ENCODE data around the gene FMNL2.

Gene FMNL2

GRCh38 chr2:152558158-152558984, 223.4 kb downstream of the FMNL2 start:
- Histone ChIP-seq H3K4me1 (ENCODE audit: control insufficient read depth, insufficient read depth, low read length) (peaks cover 38% of the 10 kb centered on the region), H3K4me3 (ENCODE audit: low read length) (no peak overlapping the region), H3K36me3 (ENCODE audit: insufficient read depth, low read length) (no peaks in the 10 kb centered on the region), H3K4me2 (ENCODE audit: low read length) (peak overlapping the region; percentile 9), H3K9ac (ENCODE audit: low read depth, low read length) (no peak overlapping the region), H3K27me3 (ENCODE audit: control insufficient read depth, insufficient read depth, low read length) (no peaks in the 10 kb centered on the region), H3K9me3 (replicated peaks; ENCODE audit: low read length) (no peaks in the 10 kb centered on the region)

GRCh38 chr2:152559008-152559407, 224.0 kb downstream of the FMNL2 start:
- Histone ChIP-seq H3K36me3 (ENCODE audit: insufficient read depth, low read length) (no peaks in the 10 kb centered on the region), H3K4me2 (ENCODE audit: low read length) (no peak overlapping the region)

GRCh38 chr2:152560166-152560565, 225.2 kb downstream of the FMNL2 start:
- no peak overlapping the region for H3K9ac ChIP-seq (ENCODE audit: low read depth, low read length)
- H3K4me2 ChIP-seq (ENCODE audit: low read length): no peak overlapping the region
- H3K4me1 ChIP-seq (ENCODE audit: control insufficient read depth, insufficient read depth, low read length): peaks cover 38% of the 10 kb centered on the region
- H3K4me3 ChIP-seq (ENCODE audit: low read length): no peak overlapping the region
- H3K36me3 ChIP-seq (ENCODE audit: insufficient read depth, low read length): no peaks in the 10 kb centered on the region
- no peaks in the 10 kb centered on the region for H3K27me3 ChIP-seq (ENCODE audit: control insufficient read depth, insufficient read depth, low read length)
- no peaks in the 10 kb centered on the region for H3K9me3 ChIP-seq (replicated peaks; ENCODE audit: low read length)

More at GRCh38 chr2:152559008-152559407, 224.0 kb downstream of the FMNL2 start:
- no peaks in the 10 kb centered on the region for H3K9me3 ChIP-seq (replicated peaks; ENCODE audit: low read length)
- no peak overlapping the region for H3K4me3 ChIP-seq (ENCODE audit: low read length)
- H3K9ac ChIP-seq (ENCODE audit: low read depth, low read length): no peak overlapping the region
- H3K27me3 ChIP-seq (ENCODE audit: control insufficient read depth, insufficient read depth, low read length): no peaks in the 10 kb centered on the region
- H3K4me1 ChIP-seq (ENCODE audit: control insufficient read depth, insufficient read depth, low read length): peaks cover 38% of the 10 kb centered on the region

- Histone ChIP-seq H3K36me3 (ENCODE audit: insufficient read depth, low read length) (no peaks in the 10 kb centered on the region), H3K4me2 (ENCODE audit: low read length) (no peak overlapping the region), H3K9me3 (replicated peaks; ENCODE audit: low read length) (no peaks in the 10 kb centered on the region), H3K27me3 (ENCODE audit: control insufficient read depth, insufficient read depth, low read length) (no peaks in the 10 kb centered on the region), H3K9ac (ENCODE audit: low read depth, low read length) (no peak overlapping the region), H3K4me1 (ENCODE audit: control insufficient read depth, insufficient read depth, low read length) (peaks cover 38% of the 10 kb centered on the region), H3K4me3 (ENCODE audit: low read length) (no peak overlapping the region)
These were observed 226.1 kb downstream of the FMNL2 start for GRCh38 chr2:152560873-152561595.

GRCh38 chr2:152562198-152562884, 227.4 kb downstream of the FMNL2 start:
- Histone ChIP-seq H3K4me3 (ENCODE audit: low read length) (no peak overlapping the region), H3K4me2 (ENCODE audit: low read length) (no peak overlapping the region), H3K9me3 (replicated peaks; ENCODE audit: low read length) (no peaks in the 10 kb centered on the region), H3K9ac (ENCODE audit: low read depth, low read length) (no peak overlapping the region), H3K27me3 (ENCODE audit: control insufficient read depth, insufficient read depth, low read length) (no peaks in the 10 kb centered on the region), H3K36me3 (ENCODE audit: insufficient read depth, low read length) (no peaks in the 10 kb centered on the region), H3K4me1 (ENCODE audit: control insufficient read depth, insufficient read depth, low read length) (peaks cover 38% of the 10 kb centered on the region)

- no peak overlapping the region for H3K4me3 ChIP-seq (ENCODE audit: low read length)
- peaks cover 23% of the 10 kb centered on the region for H3K4me1 ChIP-seq (ENCODE audit: control insufficient read depth, insufficient read depth, low read length)
- no peak overlapping the region for H3K9ac ChIP-seq (ENCODE audit: low read depth, low read length)
- no peak overlapping the region for H3K4me2 ChIP-seq (ENCODE audit: low read length)
- H3K9me3 ChIP-seq (replicated peaks; ENCODE audit: low read length): no peaks in the 10 kb centered on the region
- no peaks in the 10 kb centered on the region for H3K27me3 ChIP-seq (ENCODE audit: control insufficient read depth, insufficient read depth, low read length)
- no peaks in the 10 kb centered on the region for H3K36me3 ChIP-seq (ENCODE audit: insufficient read depth, low read length)
These were observed 228.8 kb downstream of the FMNL2 start for GRCh38 chr2:152563764-152564163.

- Histone ChIP-seq H3K9ac (ENCODE audit: low read depth, low read length) (no peak overlapping the region), H3K27me3 (ENCODE audit: control insufficient read depth, insufficient read depth, low read length) (no peaks in the 10 kb centered on the region), H3K4me2 (ENCODE audit: low read length) (no peak overlapping the region), H3K36me3 (ENCODE audit: insufficient read depth, low read length) (no peaks in the 10 kb centered on the region), H3K4me3 (ENCODE audit: low read length) (no peak overlapping the region), H3K9me3 (replicated peaks; ENCODE audit: low read length) (no peaks in the 10 kb centered on the region), H3K4me1 (ENCODE audit: control insufficient read depth, insufficient read depth, low read length) (peaks cover 11% of the 10 kb centered on the region)
These were observed 230.0 kb downstream of the FMNL2 start for GRCh38 chr2:152564754-152565551.

GRCh38 chr2:152565884-152566727, 231.1 kb downstream of the FMNL2 start:
- H3K36me3 ChIP-seq (ENCODE audit: insufficient read depth, low read length): no peaks in the 10 kb centered on the region
- no peaks in the 10 kb centered on the region for H3K27me3 ChIP-seq (ENCODE audit: control insufficient read depth, insufficient read depth, low read length)
- no peak overlapping the region for H3K4me2 ChIP-seq (ENCODE audit: low read length)
- H3K4me1 ChIP-seq (ENCODE audit: control insufficient read depth, insufficient read depth, low read length): peaks cover 9% of the 10 kb centered on the region
- H3K4me3 ChIP-seq (ENCODE audit: low read length): no peak overlapping the region
- no peaks in the 10 kb centered on the region for H3K9me3 ChIP-seq (replicated peaks; ENCODE audit: low read length)
- no peak overlapping the region for H3K9ac ChIP-seq (ENCODE audit: low read depth, low read length)

- H3K4me1 ChIP-seq (ENCODE audit: control insufficient read depth, insufficient read depth, low read length): peaks cover 14% of the 10 kb centered on the region
- no peak overlapping the region for H3K9ac ChIP-seq (ENCODE audit: low read depth, low read length)
- H3K4me3 ChIP-seq (ENCODE audit: low read length): no peak overlapping the region
- no peaks in the 10 kb centered on the region for H3K9me3 ChIP-seq (replicated peaks; ENCODE audit: low read length)
- H3K36me3 ChIP-seq (ENCODE audit: insufficient read depth, low read length): no peaks in the 10 kb centered on the region
- no peak overlapping the region for H3K4me2 ChIP-seq (ENCODE audit: low read length)
- H3K27me3 ChIP-seq (ENCODE audit: control insufficient read depth, insufficient read depth, low read length): no peaks in the 10 kb centered on the region
These were observed 231.7 kb downstream of the FMNL2 start for GRCh38 chr2:152566728-152567069.

GRCh38 chr2:152568531-152568930, 233.6 kb downstream of the FMNL2 start:
- no peaks in the 10 kb centered on the region for H3K27me3 ChIP-seq (ENCODE audit: control insufficient read depth, insufficient read depth, low read length)
- H3K9me3 ChIP-seq (replicated peaks; ENCODE audit: low read length): no peaks in the 10 kb centered on the region
- H3K9ac ChIP-seq (ENCODE audit: low read depth, low read length): no peak overlapping the region
- H3K4me1 ChIP-seq (ENCODE audit: control insufficient read depth, insufficient read depth, low read length): peaks cover 29% of the 10 kb centered on the region
- no peak overlapping the region for H3K4me3 ChIP-seq (ENCODE audit: low read length)
- no peaks in the 10 kb centered on the region for H3K36me3 ChIP-seq (ENCODE audit: insufficient read depth, low read length)
- no peak overlapping the region for H3K4me2 ChIP-seq (ENCODE audit: low read length)

Measured in skeletal muscle satellite cell (primary cell).